BJ (cell line): Measurements from ENCODE around the gene BRDT. TPM values are rescaled to one million over a fixed set of nuclear protein-coding genes. Genes with fewer than 3 reads are reported as not detected.

Experiments used
- CTCF ChIA-PET: fragments of 350-600 bp; formaldehyde crosslinking; extraction: SDS; loops from one replicate; lab custom pipeline; 2021; ENCODE audit warnings: antibody characterized with exemption, inconsistent platforms; lab: Yijun Ruan, JAX
- POLR2A ChIA-PET: fragments of 300-600 bp; sonication (Branson Sonifier 250); formaldehyde crosslinking; extraction: SDS; loops from one replicate; lab custom pipeline; 2021; ENCODE audit warnings: antibody characterized with exemption; lab: Charles Lee
- DNase-seq: peaks from one replicate; pipeline ENCODE4 v3.0.0-alpha.2; 2011; ENCODE audit warnings: low read depth
- H3K27me3 ChIP-seq: 2 replicates; pipeline ENCODE4 v1.6.0; 2011; ENCODE audit warnings: low read length; ENCODE audit not compliant: control insufficient read depth, insufficient read depth
- H3K36me3 ChIP-seq: 2 replicates; pipeline ENCODE4 v1.5.1; 2011; ENCODE audit warnings: low read length; ENCODE audit not compliant: control insufficient read depth, insufficient read depth
- H3K4me3 ChIP-seq: 2 replicates; pipeline ENCODE4 v1.5.1; 2011; ENCODE audit warnings: low read depth, mild to moderate bottlenecking, control low read depth, low read length
- polyA plus RNA-seq: library from polyadenylated mRNA; depleted of rRNA; stranded (reverse); fragments of >200 nt; gene quantifications from 2 replicates; pipeline ENCODE4 v1.2.3, GENCODE V29; 2011; rRNA removed
- TF ChIP-seq, protein P1 (sequence below): IDR thresholded peaks from 2 replicates; pipeline ENCODE4 v1.5.1; 2011; ENCODE audit warnings: low read depth, mild to moderate bottlenecking, control low read depth, inconsistent platforms, low read length, moderate library complexity; ENCODE audit not compliant: insufficient read depth

Gene BRDT
- polyA plus RNA-seq, 1 experiment: not detected

DNA sequence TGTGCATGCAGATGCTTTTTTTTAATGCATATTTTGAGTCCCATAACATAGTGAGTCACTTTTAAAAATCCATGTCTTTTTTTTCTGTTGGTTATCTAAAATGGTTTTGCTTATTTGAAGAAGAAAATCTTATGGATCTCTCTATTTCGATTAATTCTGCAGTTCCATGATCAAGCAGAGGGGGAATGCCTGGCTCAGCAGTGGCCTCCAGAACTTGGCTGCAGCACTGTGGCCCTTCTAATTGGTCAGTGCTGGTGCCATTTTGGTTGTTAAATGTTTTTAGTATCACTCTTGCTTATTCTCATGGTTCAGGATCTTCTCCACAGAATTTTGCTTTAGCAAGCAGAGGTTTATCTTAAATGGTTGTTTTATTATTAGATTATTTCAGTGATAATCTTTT lies 91.8 kb downstream of the BRDT start:
- no peak for DNase-seq
- Histone ChIP-seq H3K36me3 (no peaks in the 10 kb centered on the region), H3K4me3 (no peak overlapping the region), H3K27me3 (no peaks in the 10 kb centered on the region; the same call in 1 of the 2 replicates)
- ChIA-PET CTCF (no interaction called here), POLR2A (no interaction called here)
- TF ChIP-seq, protein P1, sequence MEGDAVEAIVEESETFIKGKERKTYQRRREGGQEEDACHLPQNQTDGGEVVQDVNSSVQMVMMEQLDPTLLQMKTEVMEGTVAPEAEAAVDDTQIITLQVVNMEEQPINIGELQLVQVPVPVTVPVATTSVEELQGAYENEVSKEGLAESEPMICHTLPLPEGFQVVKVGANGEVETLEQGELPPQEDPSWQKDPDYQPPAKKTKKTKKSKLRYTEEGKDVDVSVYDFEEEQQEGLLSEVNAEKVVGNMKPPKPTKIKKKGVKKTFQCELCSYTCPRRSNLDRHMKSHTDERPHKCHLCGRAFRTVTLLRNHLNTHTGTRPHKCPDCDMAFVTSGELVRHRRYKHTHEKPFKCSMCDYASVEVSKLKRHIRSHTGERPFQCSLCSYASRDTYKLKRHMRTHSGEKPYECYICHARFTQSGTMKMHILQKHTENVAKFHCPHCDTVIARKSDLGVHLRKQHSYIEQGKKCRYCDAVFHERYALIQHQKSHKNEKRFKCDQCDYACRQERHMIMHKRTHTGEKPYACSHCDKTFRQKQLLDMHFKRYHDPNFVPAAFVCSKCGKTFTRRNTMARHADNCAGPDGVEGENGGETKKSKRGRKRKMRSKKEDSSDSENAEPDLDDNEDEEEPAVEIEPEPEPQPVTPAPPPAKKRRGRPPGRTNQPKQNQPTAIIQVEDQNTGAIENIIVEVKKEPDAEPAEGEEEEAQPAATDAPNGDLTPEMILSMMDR: no peak

DNA sequence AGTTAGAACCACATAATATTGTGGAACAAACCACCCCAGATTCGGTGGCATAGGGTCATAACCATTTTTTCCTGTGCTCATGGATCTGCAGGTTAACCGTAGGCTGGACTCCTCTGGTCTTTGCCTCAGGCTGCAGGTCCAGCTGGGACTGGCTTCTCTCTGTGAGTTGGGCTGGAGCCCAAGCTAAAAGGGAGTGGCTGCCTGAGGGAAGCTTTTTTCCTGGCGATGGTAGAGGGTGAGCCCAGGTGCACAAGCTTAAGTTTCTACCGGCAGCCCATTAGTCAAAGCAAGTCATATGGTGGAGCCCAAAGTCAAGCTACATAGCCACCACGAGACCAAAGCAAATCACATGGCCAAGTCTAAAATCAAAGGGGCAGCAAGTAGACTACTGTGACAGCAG lies 94.4 kb downstream of the BRDT start:
- DNase-seq: no peak
- Histone ChIP-seq H3K27me3 (no peaks in the 10 kb centered on the region; the same call in 1 of the 2 replicates), H3K4me3 (no peak overlapping the region), H3K36me3 (no peaks in the 10 kb centered on the region)
- ChIA-PET POLR2A (no interaction called here), CTCF (no interaction called here)
- TF ChIP-seq, protein P1: no peak

DNA sequence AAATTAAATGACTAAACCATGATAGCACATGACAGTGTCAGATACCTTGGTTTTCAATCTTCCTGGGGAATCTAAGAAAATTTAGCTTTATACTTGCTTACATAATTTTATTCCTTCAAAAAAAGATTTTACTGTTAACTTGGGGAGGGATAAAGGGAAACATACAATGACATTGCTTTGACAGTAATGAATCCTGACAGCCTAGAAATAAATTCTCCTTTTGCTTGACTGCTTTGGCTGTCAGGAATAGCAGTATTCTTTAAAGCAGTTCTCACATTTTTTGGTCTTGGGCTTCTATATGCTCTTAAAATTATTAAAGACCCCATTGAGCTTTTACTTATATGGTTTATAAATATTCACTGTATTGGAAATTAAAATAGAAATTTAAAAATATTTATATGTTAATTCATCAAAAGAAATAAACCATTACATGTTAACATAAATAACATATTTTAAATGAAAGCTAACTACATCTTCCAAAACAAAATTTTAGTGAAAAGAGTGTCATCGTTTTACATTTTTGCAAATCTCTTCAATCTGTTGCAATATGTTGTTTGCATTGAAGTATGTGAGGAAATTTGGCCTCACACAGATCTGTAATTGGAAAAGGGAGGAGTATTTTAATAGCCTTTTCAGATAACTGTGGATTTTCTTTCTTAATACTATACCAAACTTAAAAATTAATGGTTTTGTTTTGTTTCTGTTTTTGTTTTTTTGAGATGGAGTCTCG lies 96.7 kb downstream of the BRDT start:
- ChIA-PET POLR2A (no interaction called here), CTCF (no interaction called here)
- no peaks in the 10 kb centered on the region for H3K36me3 ChIP-seq
- H3K27me3 ChIP-seq: no peaks in the 10 kb centered on the region
- TF ChIP-seq, protein P1: no peak
- no peak for DNase-seq
- no peak overlapping the region for H3K4me3 ChIP-seq

DNA sequence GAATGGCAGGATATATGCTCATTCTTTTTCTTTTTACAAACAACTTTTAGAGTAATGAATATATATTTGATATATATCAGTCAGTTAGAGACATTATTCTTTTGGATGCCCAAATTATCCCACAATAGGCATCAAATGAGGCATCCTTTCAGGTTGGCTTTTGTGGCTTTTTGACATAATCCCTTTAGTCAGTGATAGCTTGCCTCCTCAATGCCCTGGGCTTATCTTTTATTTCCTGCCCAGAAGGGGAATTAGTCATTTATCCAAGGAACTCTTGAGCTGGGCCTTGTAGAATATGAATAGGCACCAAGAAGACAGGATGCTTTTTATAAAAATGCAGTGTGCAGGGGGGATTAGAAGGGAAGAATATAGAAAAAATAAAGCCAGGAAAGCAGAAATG lies 102.7 kb downstream of the BRDT start:
- CTCF ChIA-PET: no interaction called here
- TF ChIP-seq, protein P1: no peak
- DNase-seq: no peak
- POLR2A ChIA-PET: no interaction called here
- Histone ChIP-seq H3K4me3 (no peak overlapping the region), H3K36me3 (no peaks in the 10 kb centered on the region), H3K27me3 (no peaks in the 10 kb centered on the region)

Other genes with a start within 250 kb of the BRDT start
- 8.2 and 8.3 TPM in 2 replicates for gene TGFBR3, start 63.2 kb upstream of the BRDT start, polyA plus RNA-seq
- 0.13 TPM in 1 of 2 replicates, not detected in the other for gene EPHX4, start 80.6 kb downstream of the BRDT start, polyA plus RNA-seq
- gene SETSIP, start 126.0 kb downstream of the BRDT start, polyA plus RNA-seq: 0.15 TPM in 1 of 2 replicates, not detected in the other
- gene BTBD8, start 130.9 kb downstream of the BRDT start, polyA plus RNA-seq: 0.43 and 1.1 TPM in 2 replicates